Testis (tissue), 2 donors: ENCODE measurements around the gene KLK3.

Experiments
- POLR2A ChIP-seq: fragments of 450-650 bp; IDR thresholded peaks from one replicate; pipeline ENCODE4 v1.6.1; 2017; ENCODE audit warnings: antibody characterized with exemption, mild to moderate bottlenecking, moderate library complexity
- TF ChIP-seq, protein P1 (sequence below), 3 experiments: fragments of 450-650 bp in 2 of 3; fragments of 200-600 bp in 1 of 3; sonication (generic) in 1 of 3; IDR thresholded peaks; one replicate each; pipeline ENCODE4 v1.5.1; 2016 to 2019; ENCODE audit warnings: antibody characterized with exemption in 3 of 3, mild to moderate bottlenecking in 2 of 3, moderate library complexity in 1 of 3

DNA sequence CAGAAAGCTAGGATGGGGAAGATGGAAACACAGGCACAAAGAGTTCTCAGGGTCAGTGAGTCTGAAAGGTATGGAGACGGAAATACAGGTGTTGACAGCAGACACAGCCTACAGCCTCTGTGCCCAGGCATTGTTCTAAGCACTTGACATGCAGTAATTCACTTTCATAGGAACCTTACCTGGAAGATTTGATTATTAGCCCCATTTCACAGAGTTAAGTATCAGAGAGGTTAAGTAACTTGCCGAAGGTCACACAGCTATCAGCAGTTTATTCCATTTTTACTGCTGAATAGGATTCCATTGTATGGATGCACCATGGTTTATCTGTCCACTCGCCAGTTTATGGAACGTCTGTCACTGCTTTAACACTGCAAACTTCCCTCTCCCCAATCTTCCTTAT lies 43.3 kb downstream of the KLK3 start:
- TF ChIP-seq, protein P1, sequence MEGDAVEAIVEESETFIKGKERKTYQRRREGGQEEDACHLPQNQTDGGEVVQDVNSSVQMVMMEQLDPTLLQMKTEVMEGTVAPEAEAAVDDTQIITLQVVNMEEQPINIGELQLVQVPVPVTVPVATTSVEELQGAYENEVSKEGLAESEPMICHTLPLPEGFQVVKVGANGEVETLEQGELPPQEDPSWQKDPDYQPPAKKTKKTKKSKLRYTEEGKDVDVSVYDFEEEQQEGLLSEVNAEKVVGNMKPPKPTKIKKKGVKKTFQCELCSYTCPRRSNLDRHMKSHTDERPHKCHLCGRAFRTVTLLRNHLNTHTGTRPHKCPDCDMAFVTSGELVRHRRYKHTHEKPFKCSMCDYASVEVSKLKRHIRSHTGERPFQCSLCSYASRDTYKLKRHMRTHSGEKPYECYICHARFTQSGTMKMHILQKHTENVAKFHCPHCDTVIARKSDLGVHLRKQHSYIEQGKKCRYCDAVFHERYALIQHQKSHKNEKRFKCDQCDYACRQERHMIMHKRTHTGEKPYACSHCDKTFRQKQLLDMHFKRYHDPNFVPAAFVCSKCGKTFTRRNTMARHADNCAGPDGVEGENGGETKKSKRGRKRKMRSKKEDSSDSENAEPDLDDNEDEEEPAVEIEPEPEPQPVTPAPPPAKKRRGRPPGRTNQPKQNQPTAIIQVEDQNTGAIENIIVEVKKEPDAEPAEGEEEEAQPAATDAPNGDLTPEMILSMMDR (IDR thresholded peaks at IDR 0.05), result no peak
- no peak for TF ChIP-seq POLR2A
